Right renal cortex interstitium (tissue), 3 donors: ENCODE measurements around the gene AFG1L. TPM values are rescaled to one million over a fixed set of nuclear protein-coding genes. Genes with fewer than 3 reads are reported as not detected.
"Not testable (repeated sequence)": the region's sequence is repeated elsewhere in the genome, so short reads cannot be mapped to it uniquely, and the experiment has no call there.

Experiments used
- DNase-seq, 3 donors: peaks; one replicate each; pipeline ENCODE4 v3.0.0-alpha.2; 2013; ENCODE audit warnings: low read depth in 3 of 3, low spot score in 2 of 3
- polyA plus RNA-seq, 3 donors: library from polyadenylated mRNA; unstranded; fragments of 120-200 nt; gene quantifications; one replicate each; pipeline ENCODE4 v1.2.1, GENCODE V29; 2013; ENCODE audit not compliant: insufficient read length in 3 of 3

AFG1L gene
- polyA plus RNA-seq, 3 donors, result 7.5 to 10.2 (median 7.5) TPM

DNA sequence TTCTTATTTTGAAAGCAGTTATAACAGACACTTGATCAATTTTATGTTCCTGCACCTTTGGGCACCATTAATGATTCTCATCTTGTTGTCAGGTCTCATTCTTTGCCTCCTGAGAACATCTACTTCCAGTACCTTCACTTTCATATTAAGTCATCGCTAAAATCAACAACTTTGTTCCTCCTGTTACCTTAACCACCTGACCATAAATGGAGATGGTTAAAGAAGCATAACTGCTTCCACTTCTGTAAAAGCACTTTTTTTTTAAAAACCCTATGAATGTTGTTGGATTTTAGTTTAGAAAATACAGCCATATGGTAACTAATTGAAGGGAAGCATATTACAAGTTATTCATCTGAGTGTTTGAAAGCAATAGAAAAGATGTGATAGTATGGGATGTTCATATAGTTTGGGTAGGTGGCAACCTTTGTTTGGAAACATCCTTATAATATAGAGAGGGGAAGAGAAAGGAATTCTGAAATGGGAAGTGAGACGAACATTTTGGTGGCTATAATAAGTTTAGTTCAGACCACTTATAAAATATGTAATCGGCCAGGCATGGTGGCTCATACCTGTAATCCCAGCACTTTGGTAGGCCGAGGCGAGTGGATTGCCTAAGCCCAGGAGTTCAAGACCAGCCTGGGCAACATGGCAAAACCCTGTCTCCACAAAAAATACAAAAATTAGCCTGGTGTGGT, 53.9 kb downstream of the AFG1L start:
- no peak for DNase-seq

DNA sequence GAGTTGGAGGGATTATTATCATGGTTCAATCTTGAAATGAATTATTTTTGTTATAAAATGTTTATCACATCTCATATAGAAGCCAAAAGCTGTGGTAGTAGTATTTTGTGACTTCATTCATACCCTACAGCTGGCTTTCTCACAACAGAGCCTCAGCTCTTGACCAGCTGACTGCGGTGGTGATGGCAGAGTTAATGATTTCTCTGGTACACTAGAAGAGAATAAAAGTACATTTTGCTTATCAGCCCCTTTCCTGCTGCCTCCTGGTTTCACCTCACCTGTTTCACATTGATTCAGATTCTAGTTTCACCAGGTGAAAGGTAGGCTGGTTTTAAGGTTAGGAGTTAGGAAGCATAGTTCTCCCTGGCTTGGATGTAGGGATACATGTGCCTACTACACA, 55.7 kb downstream of the AFG1L start:
- no peak for DNase-seq

DNA sequence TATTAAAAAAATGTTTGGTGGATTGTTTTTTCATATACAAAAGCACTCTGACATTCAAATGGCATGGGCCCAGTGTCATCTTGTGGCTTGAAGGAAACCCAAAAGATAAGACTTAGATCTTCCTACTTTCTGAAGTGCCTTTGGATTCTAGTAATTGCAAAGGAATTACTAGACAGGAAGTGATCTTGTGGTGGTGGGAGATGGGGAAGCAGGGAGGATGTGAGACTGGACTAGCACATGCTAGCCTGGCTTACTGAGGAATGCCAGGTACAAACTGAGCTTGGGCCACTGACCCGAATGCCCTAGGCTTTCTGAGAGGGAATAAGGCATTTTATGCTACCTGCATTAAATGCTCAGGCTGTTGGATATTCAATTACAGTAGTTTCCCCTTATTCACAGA, 59.0 kb downstream of the AFG1L start:
- no peak for DNase-seq

DNA sequence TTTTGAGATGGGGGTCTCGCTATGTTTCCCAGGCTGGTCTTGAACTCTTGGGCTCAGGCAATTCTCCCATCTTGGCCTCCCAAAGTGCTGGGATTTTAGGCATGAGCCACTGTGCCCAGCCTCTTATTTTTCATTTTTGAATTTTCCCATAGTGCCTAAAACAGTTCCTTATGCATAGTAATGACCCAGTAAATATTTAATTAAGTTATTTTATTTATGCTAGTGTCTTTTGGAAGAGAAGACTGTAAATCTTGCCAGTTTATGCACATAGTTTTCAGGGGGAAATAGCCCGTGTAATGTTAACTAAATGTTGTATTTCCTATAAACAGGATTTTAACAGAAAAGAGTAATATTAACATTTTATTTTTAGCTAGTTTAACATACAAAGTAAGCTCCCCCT, 60.3 kb downstream of the AFG1L start:
- DNase-seq, result no peak

DNA sequence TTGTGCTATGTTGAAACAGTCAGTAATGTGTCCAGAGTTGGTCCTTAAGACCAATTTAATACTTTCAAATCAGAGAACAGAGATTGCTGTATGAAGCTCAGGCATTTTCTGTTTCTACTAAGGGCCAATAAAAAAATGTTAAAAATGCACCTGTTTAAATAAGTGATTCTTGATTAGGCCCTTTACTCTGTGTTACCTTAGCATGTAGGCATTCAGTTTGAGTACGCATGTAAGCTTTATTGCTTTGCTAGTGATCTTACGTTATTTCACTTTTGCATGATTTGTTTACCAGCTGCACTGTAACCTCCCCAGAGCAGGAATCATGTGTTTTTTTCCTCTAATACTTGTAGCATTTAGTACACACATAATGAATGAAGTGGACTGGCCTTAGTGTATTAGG, 61.0 kb downstream of the AFG1L start:
- no peak for DNase-seq

DNA sequence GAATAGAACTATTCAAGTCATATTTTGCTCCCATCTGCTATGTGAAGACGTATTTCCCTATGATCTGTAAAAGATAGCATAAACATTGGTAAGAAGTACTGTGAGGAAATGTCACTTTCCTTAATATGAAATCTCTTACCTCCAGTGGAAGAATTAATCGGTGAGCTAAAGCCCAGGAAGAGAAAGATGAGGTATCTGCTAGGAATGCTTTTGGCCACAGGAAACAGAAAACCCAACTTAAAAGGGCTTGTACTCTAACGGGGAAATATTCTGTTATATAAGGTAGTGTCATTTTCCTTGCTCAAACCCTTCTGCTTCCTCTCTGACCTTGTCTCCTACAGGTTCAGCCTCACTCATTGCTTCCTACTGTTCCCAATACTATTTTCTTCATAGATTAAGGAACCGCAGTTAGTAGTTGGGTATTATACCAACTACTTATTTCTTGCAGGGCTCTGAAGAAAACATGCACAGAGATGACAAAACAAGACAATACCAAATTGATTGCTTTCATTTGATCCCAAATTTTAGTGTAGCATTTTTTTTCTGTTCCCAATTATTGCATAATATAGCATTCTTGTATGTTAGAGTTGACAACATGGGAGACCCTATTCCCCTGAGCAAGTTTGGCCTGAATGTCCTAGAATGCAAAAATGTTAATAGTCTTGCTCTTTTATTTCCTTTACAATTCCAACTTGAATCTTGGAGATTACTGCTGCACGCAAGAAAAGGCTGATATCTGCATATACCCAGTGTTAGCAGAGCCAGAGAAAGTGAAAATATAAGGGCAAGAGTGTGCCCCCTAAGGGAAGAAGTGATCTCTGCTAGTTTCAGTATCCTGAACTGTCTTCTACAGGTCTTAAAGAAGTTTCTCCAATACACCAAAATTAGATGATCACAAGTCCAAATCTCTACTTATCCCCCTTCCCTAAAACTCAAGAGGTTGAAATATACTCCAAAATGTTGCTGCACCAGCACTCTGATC, 65.3 kb downstream of the AFG1L start:
- no peak for DNase-seq

DNA sequence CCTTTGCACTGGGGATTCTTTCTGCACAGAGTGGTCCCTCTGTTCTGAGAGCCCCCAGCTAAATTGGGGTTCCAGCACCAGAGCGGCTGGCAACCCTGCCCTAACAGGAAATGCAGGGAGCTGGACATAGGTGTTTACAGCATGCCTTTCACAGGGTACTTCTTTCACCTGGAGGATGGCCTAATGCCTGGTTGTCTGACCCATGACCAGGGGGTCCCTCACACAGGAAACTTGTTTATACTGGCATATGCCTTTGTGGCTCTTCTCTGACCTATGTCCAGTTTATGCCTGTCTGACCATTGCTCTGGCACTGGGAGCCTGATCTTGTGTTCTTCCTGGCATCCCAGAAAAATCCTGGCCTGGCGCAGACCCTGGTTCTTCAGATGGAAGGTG, 66.1 kb downstream of the AFG1L start:
- DNase-seq, result no peak

DNA sequence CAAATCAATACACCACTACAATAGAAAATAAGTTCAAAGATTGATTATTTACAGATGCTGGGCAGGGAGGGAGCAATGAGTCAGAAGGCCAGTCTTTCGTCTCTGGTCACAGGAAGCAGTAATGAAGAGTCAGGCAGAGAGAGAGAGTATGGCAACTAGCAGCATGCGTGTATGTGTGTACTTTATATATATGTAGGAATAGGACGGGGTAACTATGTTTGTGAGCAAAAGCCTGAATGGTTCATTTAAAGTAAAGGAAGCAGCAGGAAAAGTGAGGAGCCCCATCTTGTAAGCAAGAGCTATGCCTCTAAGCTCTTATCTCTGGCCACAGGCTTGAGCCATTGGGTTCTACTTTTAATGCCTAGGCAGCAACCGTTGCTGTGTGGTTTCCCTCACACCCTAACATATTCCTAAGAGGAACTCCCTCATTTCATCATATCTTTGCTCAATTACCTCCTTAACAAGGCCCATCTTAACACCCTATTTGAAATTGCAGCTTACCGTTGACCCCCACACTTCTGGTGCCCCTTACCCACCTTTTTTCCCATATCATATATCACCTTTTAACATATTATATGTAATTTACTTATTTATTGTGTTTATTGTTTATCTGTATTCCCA, 66.6 kb downstream of the AFG1L start:
- DNase-seq, result no peak

DNA sequence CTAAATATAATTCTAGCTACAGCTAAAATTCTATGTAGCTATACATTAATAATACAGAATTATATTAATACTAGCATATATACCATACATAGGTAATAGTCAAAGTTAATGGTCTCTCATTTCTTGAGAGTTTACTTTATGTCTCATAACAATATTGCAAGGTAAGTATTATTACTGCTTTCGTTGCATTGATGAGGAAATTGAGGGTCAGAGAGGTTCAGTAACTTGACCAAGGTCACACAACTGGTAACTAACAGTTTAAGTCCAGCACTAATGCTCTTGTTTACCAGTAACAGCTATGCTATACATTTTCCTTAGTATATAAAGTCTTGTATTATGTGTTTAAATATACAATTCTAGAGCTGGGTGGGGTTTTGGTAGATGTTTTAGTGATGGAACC, 67.6 kb downstream of the AFG1L start:
- DNase-seq, result no peak

DNA sequence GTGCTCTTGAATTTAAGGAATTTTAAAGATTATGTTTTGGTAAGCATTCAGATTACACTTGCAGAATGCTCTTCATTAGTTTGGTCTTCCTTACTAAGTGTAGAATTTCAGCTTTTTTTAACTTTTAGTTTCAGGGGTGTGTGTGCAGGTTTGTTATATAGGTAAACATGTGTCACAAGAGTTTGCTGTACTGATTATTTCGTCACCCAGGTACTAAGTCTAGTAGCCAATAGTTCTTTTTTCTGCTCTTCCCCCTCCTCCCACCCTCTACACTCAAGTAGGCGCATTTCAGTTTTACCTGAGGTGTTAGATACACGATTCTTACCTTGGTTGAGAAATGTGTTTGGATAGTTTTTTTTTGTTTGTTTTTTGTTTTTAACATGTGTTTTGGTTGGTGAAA, 68.3 kb downstream of the AFG1L start:
- no peak for DNase-seq

DNA sequence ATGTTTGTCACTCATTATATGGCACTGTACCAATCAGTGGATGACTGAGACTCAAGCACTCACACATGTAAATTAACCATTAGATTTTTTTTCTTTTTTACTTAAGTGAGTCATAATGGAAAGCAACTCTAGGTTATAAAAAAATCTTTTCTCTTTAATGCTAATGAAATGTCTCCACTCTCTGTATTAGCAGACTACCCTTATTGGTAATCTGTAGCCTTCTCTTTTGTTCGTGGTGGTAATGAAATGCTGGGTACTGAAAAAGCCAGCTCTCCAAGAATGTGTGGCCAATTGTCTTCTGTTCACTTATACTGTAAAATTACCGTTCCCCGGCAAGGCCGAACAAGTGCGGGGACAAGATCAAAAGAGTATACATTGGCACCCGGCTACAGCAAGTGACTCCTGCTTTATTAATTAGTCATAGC, 69.0 kb downstream of the AFG1L start:
- no peak for DNase-seq

DNA sequence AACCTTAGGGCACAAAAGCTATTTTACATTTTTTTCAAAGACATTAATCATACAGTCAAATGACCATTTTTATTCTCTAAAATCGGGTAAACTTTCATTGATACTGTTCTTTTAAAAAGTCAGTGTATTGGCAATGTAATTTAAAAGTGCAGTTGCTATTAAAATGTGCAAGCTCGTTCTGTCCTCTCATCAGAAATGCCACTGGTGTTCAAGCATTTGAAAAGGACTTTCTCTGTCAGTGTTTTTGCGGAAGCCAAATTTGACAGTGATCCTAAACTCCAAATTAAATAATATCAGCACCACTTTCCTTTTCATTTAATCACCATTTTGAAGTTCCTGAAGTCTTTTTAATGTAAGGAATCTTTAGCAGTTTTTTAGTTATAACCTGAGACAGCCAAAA, 69.6 kb downstream of the AFG1L start:
- DNase-seq, result no peak

DNA sequence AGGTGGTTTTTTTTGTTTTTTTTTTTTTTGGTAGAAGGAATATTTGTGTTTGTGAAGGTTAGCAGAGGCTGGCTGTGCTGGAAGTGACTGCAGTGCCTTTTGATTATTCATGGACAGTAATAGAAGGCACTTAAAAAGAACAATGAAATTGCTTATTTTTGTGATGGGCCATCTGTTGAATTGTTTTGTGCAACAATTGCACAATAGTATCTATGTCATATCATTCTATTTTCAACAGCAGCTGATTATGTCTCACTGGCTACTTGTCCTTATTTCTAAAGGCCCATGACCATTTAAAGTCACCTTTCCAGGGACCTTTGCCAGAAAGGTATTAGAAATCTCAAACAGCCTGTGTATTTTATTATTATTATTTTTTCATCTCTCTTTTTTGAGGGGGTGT, 70.6 kb downstream of the AFG1L start:
- DNase-seq, result no peak

DNA sequence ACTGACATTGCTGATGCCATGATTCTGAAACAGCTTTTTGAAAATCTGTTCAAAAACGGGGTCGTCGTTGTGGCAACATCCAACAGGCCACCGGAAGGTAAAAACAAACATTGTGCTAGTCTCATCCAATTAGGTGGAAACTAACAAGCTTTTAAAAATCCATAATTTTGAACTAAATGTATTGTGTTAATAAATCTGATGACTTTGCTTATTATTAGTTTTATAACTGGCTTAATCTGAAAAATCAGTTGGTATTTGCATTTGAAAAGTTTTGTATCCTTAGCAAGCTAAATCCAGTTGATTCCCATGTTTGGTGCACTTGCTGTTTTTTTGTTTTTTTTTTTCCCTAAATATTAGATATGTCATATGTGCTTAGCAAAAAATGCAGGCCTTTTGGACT, 71.4 kb downstream of the AFG1L start:
- DNase-seq, result no peak

DNA sequence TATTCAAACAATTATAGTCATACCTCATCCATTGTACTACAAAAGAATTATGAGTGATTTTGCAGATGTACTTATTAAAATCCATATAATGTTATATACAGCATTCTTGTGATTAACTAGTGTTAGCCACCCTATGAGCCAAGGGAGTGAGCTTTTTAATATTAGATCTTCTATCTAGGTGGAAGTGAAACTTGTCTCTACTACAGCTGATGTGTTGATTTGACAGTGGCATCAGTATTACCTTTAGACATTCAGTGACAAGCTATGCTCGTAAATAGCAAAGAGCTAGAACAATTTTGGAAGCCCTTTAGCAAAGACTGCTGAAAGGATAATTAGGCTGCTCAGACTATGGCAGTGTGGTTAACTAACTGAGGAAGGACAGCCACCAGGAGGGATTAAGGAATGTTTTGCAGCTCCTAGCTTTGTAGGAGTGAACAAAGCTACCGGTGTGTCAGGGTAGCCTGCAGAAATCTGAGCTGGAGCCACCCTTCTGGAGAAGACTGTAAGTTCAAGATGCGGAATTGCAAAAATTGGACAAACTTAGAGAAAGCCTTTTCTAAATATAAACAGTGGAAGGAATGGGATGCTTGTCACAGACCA, 73.7 kb downstream of the AFG1L start:
- DNase-seq, result no peak

DNA sequence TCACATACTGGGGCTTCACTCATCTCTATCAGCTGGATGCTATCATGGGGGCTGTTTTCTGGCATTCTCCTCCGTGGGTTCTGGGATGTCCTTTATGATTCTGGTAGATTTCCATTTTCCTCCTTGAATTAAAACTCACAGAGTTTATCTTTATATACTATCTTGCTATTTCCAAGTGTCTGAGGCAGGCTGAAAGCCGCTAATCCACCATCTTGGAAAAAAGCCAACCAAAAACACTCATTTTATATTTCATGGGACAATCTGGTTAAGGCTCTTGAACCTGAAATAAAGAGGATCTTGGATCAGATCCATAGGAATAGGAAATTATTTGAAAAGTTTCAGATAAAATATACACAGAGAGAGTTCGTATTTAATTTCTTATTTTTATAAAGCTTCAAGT, 86.0 kb downstream of the AFG1L start:
- no peak for DNase-seq

DNA sequence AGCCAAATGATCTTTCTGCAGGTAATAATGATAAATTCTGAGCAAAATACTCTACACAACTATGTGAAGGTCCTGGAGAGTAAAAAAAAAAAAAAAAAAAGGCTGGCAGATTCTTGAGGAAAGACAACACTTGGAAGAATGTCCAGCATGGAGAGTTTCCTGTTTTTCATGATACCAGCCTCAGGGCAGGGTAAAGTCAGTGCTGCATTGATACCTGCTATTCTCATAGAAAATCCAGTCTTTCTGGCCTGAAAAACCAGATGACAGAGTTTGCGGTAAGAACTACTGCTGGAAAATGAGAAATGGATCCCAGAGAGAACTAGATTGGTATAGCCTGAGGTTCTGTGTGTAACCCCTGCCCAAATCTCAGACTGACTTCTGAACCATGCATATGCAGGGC, 89.1 kb downstream of the AFG1L start:
- no peak for DNase-seq

DNA sequence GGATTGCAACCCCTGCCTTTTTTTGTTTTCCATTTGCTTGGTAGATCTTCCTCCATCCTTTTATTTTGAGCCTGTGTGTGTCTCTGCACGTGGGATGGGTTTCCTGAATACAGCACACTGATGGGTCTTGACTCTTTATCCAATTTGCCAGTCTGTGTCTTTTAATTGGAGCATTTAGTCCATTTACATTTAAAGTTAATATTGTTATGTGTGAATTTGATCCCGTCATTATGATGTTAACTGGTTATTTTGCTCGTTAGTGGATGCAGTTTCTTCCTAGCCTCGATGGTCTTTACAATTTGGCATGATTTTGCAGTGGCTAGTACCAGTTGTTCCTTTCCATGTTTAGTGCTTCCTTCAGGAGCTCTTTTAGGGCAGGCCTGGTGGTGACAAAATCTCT, 94.3 kb downstream of the AFG1L start:
- DNase-seq, result not testable (repeated sequence)

DNA sequence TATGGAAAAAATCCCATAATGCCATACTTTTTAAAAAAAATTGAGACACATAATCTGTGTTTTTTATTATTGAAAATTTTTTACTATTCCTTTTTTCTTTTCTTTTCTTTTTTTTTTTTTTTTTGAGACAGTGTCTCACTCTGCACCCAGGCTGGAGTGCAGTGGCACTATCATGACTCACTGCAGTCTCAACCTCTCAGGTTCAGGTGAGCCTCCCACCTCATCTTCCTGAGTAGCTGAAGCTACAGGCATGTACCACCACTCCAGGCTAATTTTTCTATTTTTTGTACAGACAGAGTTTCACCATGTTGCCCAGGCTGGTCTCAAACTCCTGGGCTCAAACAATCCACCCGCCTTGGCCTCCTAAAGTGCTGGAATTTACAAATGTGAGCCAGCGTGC, 100.4 kb downstream of the AFG1L start:
- DNase-seq, result no peak

DNA sequence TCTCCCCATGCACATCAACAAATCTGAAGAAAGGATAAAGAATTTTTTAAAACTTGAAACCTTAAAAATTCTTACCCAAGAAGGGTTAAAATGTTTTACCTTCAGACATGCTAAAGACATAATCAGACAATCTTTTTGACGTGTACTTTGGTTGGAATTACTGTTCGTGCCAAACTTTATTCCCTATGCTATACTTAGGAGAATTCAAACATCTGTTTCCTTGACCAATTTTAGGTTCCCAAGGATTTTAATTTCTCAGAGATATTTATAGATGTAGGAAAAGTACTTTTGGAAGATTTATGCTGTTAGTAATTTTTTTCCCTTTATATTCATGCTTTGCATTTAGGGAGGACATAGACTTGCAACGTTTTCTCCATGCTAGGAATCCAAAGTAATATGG, 108.4 kb downstream of the AFG1L start:
- no peak for DNase-seq

DNA sequence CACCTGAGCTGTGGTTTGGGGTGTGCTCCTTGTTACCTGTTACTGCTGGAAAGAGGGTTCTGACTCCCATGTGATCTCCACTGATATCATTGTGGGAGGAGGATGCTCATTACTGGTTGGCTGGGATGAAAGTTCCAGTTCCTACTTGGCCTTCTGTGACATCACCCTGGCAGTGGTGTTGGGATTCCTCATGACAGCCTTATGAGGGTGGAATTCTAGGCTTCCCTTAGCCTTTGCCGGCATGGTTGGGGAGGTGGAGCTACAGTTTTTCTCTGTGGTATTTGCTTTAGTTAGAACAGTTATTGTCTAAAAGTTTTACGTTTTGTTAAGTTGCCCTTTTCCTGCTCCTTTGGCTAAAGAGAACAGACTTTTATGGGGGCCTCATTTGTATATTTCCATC, 112.1 kb downstream of the AFG1L start:
- no peak for DNase-seq
